GM12878 (cell line): ENCODE data around the gene CAB39. TPM values are rescaled to one million over a fixed set of nuclear protein-coding genes. Genes with fewer than 3 reads are reported as not detected.

Source experiments
- ATAC-seq: fragments of 200-7000 bp; cut with Tn5 transposase; 3 replicates; pipeline ENCODE4 v1.9.1; 2020; ENCODE audit warnings: mild to moderate bottlenecking, moderate library complexity
- BruUV-seq: library from RNA; stranded (reverse); fragments of 400-500 nt; replicated peaks from 2 replicates; lab custom pipeline; 2021; lab: Mats Ljungman, UMichigan
- CTCF ChIA-PET: fragments of 300-600 bp; sonication (Branson Sonifier 250); formaldehyde crosslinking; extraction: SDS; loops from one replicate; lab custom pipeline; 2021; ENCODE audit warnings: inconsistent platforms; lab: Yijun Ruan, JAX
- POLR2A ChIA-PET: fragments of 350-600 bp; formaldehyde crosslinking; extraction: SDS; loops from one replicate; lab custom pipeline; 2021; ENCODE audit warnings: inconsistent platforms; lab: Charles Lee
- RAD21 ChIA-PET: fragments of 300-600 bp; sonication (Branson Sonifier 250); formaldehyde crosslinking; loops from one replicate; lab custom pipeline; 2023; ENCODE audit warnings: antibody characterized with exemption; ENCODE audit not compliant: unreplicated experiment; lab: Charles Lee
- SMC1A ChIA-PET: fragments of 300-600 bp; sonication (Branson Sonifier 250); formaldehyde crosslinking; loops from one replicate; lab custom pipeline; 2023; ENCODE audit not compliant: unreplicated experiment, uncharacterized antibody; lab: Charles Lee
- DNase-seq: peaks from one replicate; pipeline ENCODE4 v3.0.0-alpha.2; 2011; ENCODE audit warnings: low read depth, low spot score
- FAIRE-seq: peaks from 3 replicates; lab custom pipeline; 2011; peaks lifted over from hg19 to GRCh38; lab: Jason Lieb, UNC
- H2AFZ ChIP-seq: 2 replicates; pipeline ENCODE4 v1.6.0; 2011; ENCODE audit warnings: low read depth, low read length, control low read depth; ENCODE audit not compliant: control insufficient read depth
- H3K27ac ChIP-seq: 2 replicates; pipeline ENCODE4 v1.5.1; 2011; ENCODE audit warnings: control low read depth; ENCODE audit not compliant: control insufficient read depth, insufficient read depth
- H3K27me3 ChIP-seq, 2 experiments: replicated peaks in 1 of 2; 2 replicates each; pipeline versions ENCODE4 v1.6.0 to v1.6.1; 2011; ENCODE audit warnings: low read length in 1 of 2; ENCODE audit not compliant: control insufficient read depth in 2 of 2, insufficient read depth in 2 of 2
- H3K36me3 ChIP-seq, 2 experiments: 2 replicates each; pipeline ENCODE4 v1.5.1; 2011; ENCODE audit warnings: low read length in 1 of 2; ENCODE audit not compliant: control insufficient read depth in 2 of 2, insufficient read depth in 2 of 2
- H3K4me1 ChIP-seq: 2 replicates; pipeline ENCODE4 v1.6.1; 2011; ENCODE audit warnings: mild to moderate bottlenecking, low read length, moderate library complexity, mixed read lengths; ENCODE audit not compliant: control insufficient read depth, insufficient read depth
- H3K4me2 ChIP-seq: 2 replicates; pipeline ENCODE4 v1.6.0; 2011; ENCODE audit warnings: control low read depth; ENCODE audit not compliant: control insufficient read depth, insufficient read depth
- H3K4me3 ChIP-seq: fragments of 200-600 bp; sonication (generic); 2 replicates; pipeline ENCODE4 v1.5.1; 2016
- H3K79me2 ChIP-seq: 2 replicates; pipeline ENCODE4 v1.6.0; 2011; ENCODE audit warnings: low read length; ENCODE audit not compliant: control insufficient read depth, insufficient read depth
- H3K9ac ChIP-seq: 2 replicates; pipeline ENCODE4 v1.8.0; 2011; ENCODE audit warnings: low read length, control low read depth, mixed read lengths; ENCODE audit not compliant: control insufficient read depth, insufficient read depth
- H3K9me3 ChIP-seq: replicated peaks from 3 replicates; pipeline ENCODE4 v1.5.1; 2011; ENCODE audit warnings: mild to moderate bottlenecking, low read length; ENCODE audit not compliant: control insufficient read depth, insufficient read depth
- H4K20me1 ChIP-seq: 2 replicates; pipeline ENCODE4 v1.6.0; 2011; ENCODE audit not compliant: control insufficient read depth, insufficient read depth
- CBFB ChIP-seq: IDR thresholded peaks from 2 replicates; pipeline ENCODE4 v1.6.1; 2016; ENCODE audit warnings: antibody characterized with exemption, low read depth
- DPF2 ChIP-seq: fragments of 450-650 bp; IDR thresholded peaks from 2 replicates; pipeline ENCODE4 v1.6.1; 2017; ENCODE audit warnings: mild to moderate bottlenecking
- FOS ChIP-seq: IDR thresholded peaks from 3 replicates; pipeline ENCODE4 v1.6.1; 2011; ENCODE audit warnings: borderline replicate concordance; ENCODE audit not compliant: insufficient read length; ENCODE audit errors: extremely low read depth
- FOXM1 ChIP-seq: IDR thresholded peaks from 2 replicates; pipeline ENCODE4 v1.6.1; 2012; ENCODE audit warnings: low read depth, mild to moderate bottlenecking, inconsistent platforms, low read length, moderate library complexity
- NFXL1 ChIP-seq: fragments of 450-650 bp; IDR thresholded peaks from 2 replicates; pipeline ENCODE4 v1.6.1; 2017; ENCODE audit warnings: antibody characterized with exemption, mild to moderate bottlenecking, borderline replicate concordance
- PKNOX1 ChIP-seq: fragments of 450-650 bp; IDR thresholded peaks from 2 replicates; pipeline ENCODE4 v1.6.1; 2016; ENCODE audit warnings: mild to moderate bottlenecking
- POLR2AphosphoS5 ChIP-seq: IDR thresholded peaks from 2 replicates; pipeline ENCODE4 v1.6.1; 2011; ENCODE audit warnings: mild to moderate bottlenecking, low read length, inconsistent platforms
- ZNF207 ChIP-seq: fragments of 450-650 bp; IDR thresholded peaks from 2 replicates; pipeline ENCODE4 v1.6.1; 2014; ENCODE audit warnings: antibody characterized with exemption, mild to moderate bottlenecking, borderline replicate concordance
- ZNF274 ChIP-seq: IDR thresholded peaks from one replicate; pipeline ENCODE4 v1.8.0; 2011; ENCODE audit not compliant: insufficient read length, insufficient read depth
- WGBS: methylation state at CpG from one replicate; pipeline ENCODE4 v1.1.6; 2016; ENCODE audit warnings: low lambda C conversion rate; ENCODE audit not compliant: insufficient replicate concordance, insufficient coverage; ENCODE audit errors: missing lambda C conversion rate; 5-methylcytosine and 5-hydroxymethylcytosine counted together
- in situ Hi-C: fragments of 300-500 bp; cut with MboI; formaldehyde crosslinking; loops from 9 replicates; pipeline ENCODE4 v1.14.3; 2018; ENCODE audit warnings: mixed read lengths
- intact Hi-C: fragments of 100-400 bp; cut with micrococcal nuclease; formaldehyde crosslinking; loops from one replicate; pipeline ENCODE4 v1.14.2; 2022; ENCODE audit not compliant: unreplicated experiment
- polyA plus RNA-seq, 11 experiments: library from polyadenylated mRNA; depleted of rRNA in 4 of 11; unstranded in 6 of 11; stranded (reverse) in 5 of 11; fragments of >200 nt; fragmentation: Nextera tagmentation in 4 of 11; fragmentation: Illumina TruSeq in 1 of 11; extraction: Ambion mirVana in 4 of 11; extraction: Trizol in 1 of 11; gene quantifications; 1 replicate in 1 of 11; 2 replicates in 10 of 11; pipeline versions ENCODE4 v1.2.1 to v1.2.3, GENCODE V29; 2011 to 2016; ENCODE audit warnings: inconsistent platforms in 2 of 11, missing spikeins in 2 of 11, low read depth in 1 of 11
- total RNA-seq, 4 experiments: library from RNA; depleted of rRNA in 3 of 4; stranded (reverse); fragments of >200 nt in 3 of 4; fragmentation: Illumina TruSeq in 1 of 4; extraction: Trizol in 1 of 4; gene quantifications; 2 replicates each; pipeline versions ENCODE4 v1.2.1 to v1.2.3, GENCODE V29; 2013 to 2021

CAB39 gene
- total and polyA plus RNA-seq, 10 of the 15 experiments (the other 5 are each of a cell fraction or from before 2014, with no cell fraction given) = 13.3 to 129 (median 62.9) TPM

- TF ChIP-seq PKNOX1 = no peak
- no peak for TF ChIP-seq FOXM1
- TF ChIP-seq POLR2AphosphoS5 = no peak
- TF ChIP-seq FOS = no peak
Observed at GRCh38 chr2:230779607-230780006, 67.0 kb downstream of the CAB39 start (continued).

- no peak for DNase-seq
- H2AFZ ChIP-seq = no peak overlapping the region
- peaks cover 6% of the 10 kb centered on the region; the same call in 2 of the 3 replicates for H3K9me3 ChIP-seq
- no peak for TF ChIP-seq ZNF207
- no peak for TF ChIP-seq ZNF274
- TF ChIP-seq NFXL1 = no peak
- no peak for TF ChIP-seq DPF2
- TF ChIP-seq CBFB = no peak
- H3K36me3 ChIP-seq = peaks cover 10 to 35% of the 10 kb centered on the region in 2 experiments; a peak in 3 of 4 replicates
- no peaks in the 10 kb centered on the region for H3K27me3 ChIP-seq
- CTCF ChIA-PET = interaction anchor here (0.6 to 1.8 kb wide), 9 partner anchors 15 to 790 kb away, joined by 3 to 10 read pairs (median 4); no protein-coding TSS in a partner anchor
- in situ Hi-C loops = no loop called here
- H3K79me2 ChIP-seq = peaks cover 25% of the 10 kb centered on the region
- POLR2A ChIA-PET = interaction anchor here (0.5 to 1.3 kb wide), 6 partner anchors 9 to 137 kb away, joined by 3 to 6 read pairs (median 3); no protein-coding TSS in a partner anchor
- RAD21 ChIA-PET = interaction anchor here (0.8 to 1.6 kb wide), 5 partner anchors 16 to 67 kb away, joined by 3 to 7 read pairs (median 3); no protein-coding TSS in a partner anchor
- SMC1A ChIA-PET = interaction anchor here (0.7 to 3.3 kb wide), 16 partner anchors 8 to 166 kb away, joined by 3 to 12 read pairs (median 4); no protein-coding TSS in a partner anchor
- peak; percentile 62 for ATAC-seq
- no peak for FAIRE-seq
- no peak overlapping the region for H3K9ac ChIP-seq
- no peaks in the 10 kb centered on the region for H4K20me1 ChIP-seq
- no peak overlapping the region for H3K4me3 ChIP-seq
- no peak overlapping the region for H3K4me2 ChIP-seq
- no peak overlapping the region for H3K27ac ChIP-seq
- WGBS = 86% methylated on average over 5 of the region's 5 CpGs
- intact Hi-C loops = no loop called here
- H3K4me1 ChIP-seq = peaks cover 18% of the 10 kb centered on the region
- BruUV-seq = no TSS peak
Observed at GRCh38 chr2:230781130-230781797, 68.6 kb downstream of the CAB39 start.
